HG03097 (cell line): Measurements from ENCODE around the gene LIN37.
"Not testable (repeated sequence)": the region's sequence is repeated elsewhere in the genome, so short reads cannot be mapped to it uniquely, and the experiment has no call there.

Experiments
- ATAC-seq: cut with Tn5 transposase; IDR thresholded peaks from one replicate; pipeline ENCODE4 v1.9.1; 2021; ENCODE audit not compliant: unreplicated experiment, low FRiP score

LIN37 gene

DNA sequence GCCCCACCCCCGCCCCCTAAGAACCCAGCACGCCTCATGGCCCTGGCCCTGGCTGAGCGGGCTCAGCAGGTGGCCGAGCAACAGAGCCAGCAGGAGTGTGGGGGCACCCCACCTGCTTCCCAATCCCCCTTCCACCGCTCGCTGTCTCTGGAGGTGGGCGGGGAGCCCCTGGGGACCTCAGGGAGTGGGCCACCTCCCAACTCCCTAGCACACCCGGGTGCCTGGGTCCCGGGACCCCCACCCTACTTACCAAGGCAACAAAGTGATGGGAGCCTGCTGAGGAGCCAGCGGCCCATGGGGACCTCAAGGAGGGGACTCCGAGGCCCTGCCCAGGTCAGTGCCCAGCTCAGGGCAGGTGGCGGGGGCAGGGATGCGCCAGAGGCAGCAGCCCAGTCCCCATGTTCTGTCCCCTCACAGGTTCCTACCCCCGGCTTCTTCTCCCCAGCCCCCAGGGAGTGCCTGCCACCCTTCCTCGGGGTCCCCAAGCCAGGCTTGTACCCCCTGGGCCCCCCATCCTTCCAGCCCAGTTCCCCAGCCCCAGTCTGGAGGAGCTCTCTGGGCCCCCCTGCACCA lies 38.9 kb downstream of the LIN37 start:
- no peak for ATAC-seq

GRCh38 chr19:35788205-35788960 lies 40.0 kb downstream of the LIN37 start:
- no peak for ATAC-seq

GRCh38 chr19:35789195-35789977 lies 41.0 kb downstream of the LIN37 start:
- no peak for ATAC-seq

DNA sequence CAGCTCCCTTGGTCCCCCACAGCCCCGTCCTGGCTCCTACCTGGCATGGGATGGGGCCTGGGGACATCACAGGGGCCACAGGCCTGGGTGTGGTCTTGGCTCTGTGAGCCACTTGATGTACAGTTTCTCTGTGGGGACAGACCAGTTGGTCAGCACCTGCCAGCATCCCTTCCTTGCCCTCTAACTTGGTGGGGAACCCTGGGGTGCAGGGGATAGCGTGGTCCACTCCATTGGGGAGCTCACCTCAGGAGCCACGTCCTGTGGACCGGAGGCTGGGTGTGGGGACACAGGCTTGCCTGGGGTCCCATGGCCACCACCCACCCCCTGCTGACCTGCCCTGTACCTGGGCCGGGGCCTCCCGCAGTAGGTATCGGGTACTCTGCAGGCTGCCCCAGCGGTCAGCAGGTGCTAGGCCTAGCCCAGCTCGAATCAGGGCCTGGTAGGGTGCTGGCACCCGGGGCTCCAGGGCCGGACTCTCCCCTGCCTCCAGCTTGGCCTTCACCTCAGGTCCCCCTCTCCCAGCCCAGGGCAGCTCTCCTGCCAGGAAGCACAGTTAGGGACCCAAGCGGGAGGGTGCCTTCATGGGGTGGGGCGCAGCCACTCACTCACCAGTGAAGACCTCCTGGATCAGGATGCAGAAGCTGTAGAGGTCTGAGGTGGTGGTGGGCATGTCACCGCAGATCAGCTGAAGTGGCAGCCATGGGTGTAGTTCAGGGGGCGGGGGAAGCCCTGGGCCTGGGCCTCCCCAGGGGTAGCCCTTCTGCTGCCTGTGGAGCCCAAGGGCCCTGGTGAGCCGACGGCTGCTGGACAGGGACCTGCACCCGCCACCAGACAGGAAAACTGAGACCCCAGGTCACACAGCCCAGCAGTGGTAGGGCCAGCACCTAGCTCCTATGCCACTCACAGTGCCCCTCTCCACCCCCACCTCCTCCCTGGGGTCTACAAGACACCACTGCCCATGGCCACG lies 41.9 kb downstream of the LIN37 start:
- ATAC-seq: no peak

- ATAC-seq: no peak
Measured at GRCh38 chr19:35790981-35791813, 42.8 kb downstream of the LIN37 start.

DNA sequence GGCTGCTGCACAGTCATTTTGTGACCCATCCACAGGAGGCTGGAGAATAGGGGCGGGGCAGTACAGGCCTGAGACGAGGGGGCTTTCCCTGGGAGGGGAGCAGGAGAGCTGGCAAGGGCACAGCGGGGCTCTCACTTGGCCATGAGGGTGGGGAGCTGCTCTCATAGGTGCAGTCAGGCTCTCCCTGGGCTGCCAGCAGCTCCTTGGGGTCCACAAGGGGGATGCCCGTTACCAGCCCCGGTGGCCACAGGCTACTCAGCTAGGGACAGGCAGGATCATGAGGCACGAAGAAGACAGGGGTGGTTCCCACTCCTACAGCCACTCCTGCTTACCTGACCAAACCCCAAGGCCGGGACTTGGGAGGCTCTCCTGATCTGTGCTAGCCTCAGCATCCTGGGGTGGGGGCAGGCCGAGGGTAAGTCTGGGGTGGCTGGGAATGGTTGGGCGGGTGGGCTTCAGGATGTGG lies 43.5 kb downstream of the LIN37 start:
- ATAC-seq: no peak

DNA sequence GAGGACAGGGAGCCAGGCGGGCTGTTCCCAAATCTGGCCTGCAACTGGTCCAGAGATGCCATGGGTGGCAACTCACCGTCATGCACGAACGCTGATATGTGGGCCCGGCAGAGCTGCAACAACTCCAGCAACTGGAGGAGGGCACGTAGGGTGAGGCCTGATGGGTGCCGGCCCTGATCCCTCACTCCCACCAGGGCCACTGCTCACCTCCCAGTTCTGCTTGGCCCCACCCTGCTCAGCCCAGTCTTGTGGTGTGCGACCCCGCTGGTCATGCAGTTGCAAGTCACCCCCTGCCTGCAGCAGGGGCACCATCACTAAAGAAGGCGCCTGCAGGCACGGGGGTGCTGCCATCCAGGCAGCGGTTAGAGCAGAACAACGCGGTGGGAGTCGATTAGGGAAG lies 43.9 kb downstream of the LIN37 start:
- ATAC-seq: no peak

DNA sequence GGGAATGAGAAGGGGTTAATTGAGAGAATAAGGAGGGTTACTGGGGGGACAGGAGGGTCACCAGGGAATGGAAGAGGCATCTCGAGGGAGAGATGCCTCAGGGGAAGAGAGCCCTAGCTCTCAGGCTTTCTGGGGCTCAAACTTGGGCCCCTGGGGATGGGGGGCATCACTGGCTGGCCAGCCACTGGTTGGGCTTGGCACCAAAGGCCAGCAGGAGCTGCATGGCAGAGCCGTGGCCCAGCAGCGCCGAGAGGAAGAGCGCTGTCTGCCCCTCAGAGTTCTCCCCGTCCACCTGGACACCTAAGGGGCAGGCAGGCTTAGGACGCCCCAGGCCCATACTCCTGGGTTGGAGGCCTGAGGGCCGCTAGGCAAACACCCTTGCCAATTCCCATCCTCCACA lies 44.5 kb downstream of the LIN37 start:
- ATAC-seq: no peak

- no peak for ATAC-seq
Measured at GRCh38 chr19:35793381-35794165, 45.2 kb downstream of the LIN37 start.

DNA sequence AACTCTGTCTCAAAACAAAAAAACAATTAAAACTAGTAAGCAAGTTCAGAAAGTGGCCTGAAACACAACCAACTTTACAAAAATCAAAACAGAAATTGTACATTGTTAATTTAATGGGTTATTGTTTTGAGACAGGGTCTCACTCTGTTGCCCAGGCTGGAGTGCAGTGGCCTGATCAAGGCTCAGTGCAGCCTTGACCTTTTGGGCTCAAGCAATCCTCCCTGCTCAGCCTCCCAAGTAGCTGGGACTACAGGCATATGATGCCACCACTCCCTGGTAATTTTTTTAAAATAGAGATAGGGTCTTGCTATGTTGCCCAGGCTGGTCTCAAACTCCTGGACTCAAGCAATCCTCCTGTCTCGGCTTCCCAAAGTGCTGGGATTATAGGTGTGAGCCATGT lies 47.2 kb downstream of the LIN37 start:
- not testable (repeated sequence) for ATAC-seq

DNA sequence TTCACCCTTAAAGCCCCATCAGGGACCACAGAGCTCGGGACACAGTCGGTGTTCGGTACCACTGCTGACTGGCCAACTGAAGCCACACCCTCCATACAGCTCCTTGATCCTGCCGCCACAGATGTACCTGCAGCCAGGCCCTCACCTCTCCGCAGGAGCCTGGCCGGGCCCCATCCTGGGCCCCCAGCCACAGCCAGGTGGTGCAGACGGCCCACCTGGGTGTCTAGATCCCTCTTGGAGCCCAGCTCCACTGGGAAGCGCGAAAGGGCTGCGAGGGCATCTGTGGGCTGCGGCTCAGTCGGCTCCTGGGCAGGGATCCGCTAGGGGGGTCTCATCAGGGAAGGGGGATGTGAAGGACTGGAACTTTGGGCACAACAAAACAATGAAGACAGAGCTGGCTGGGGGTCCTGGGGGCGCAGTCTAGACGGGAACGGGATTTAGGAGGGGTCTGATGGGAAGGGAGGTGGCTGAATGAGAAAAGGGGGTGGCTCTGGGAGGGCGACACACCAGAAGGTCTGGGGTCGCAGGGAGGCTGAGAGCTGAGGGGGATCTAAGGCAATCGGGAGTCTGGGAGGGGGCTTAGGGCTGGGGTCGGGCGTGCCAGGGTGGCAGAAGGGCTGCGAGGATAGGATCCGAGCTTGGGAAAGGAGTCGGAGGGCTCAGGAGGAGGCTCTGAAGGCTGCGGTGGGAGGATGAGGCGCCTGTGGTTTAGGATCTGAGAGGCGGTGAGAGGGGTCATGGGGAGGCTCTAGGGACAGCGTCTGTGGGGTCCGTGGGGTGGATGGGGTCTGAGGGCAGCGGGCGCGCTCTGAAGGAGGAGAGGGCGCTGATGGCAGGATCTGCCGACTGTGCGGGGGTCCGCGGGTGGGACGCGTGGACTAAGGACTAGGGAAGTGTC lies 48.5 kb downstream of the LIN37 start:
- no peak for ATAC-seq

- no peak for ATAC-seq
Measured at GRCh38 chr19:35797663-35798062, 49.3 kb downstream of the LIN37 start.

DNA sequence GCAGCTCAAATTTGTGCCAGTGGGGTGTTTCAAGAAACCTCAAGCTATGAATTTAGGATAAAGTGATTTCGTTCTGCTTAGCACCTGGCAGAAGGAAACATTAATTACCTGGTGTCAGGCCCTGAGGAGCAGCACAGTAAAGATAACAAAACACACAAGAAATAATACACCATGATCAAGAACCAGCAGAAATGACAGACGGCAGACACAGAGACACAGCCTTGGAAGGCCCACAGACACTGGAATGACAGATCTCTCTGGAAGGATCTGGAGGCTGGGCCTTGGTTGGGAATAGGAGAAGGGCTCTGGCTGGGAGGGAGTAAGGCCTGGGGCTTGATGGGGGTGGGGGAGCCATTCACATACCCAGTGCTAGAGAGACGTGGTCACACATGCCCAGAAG lies 53.5 kb downstream of the LIN37 start:
- no peak for ATAC-seq
